Stomach (tissue), 4 donors: ENCODE measurements around the gene SLC35F3.

Source experiments
- EP300 ChIP-seq: sonication (generic); formaldehyde crosslinking; IDR thresholded peaks from one replicate; pipeline ENCODE4 v1.6.1; 2017; ENCODE audit warnings: antibody characterized with exemption
- POLR2A ChIP-seq, 4 donors: fragments of 450-650 bp; IDR thresholded peaks; one replicate each; pipeline ENCODE4 v1.6.1; 2016; ENCODE audit warnings: antibody characterized with exemption in 4 of 4, control low read depth in 2 of 4, mild to moderate bottlenecking in 1 of 4, moderate library complexity in 1 of 4
- POLR2AphosphoS5 ChIP-seq, 3 donors: sonication (generic); formaldehyde crosslinking; IDR thresholded peaks; one replicate each; pipeline ENCODE4 v1.6.1; 2016; ENCODE audit warnings: antibody characterized with exemption in 3 of 3
- TF ChIP-seq, protein P1 (sequence below), 7 experiments: fragments of 450-650 bp in 4 of 7; fragments of 200-600 bp in 3 of 7; sonication (generic) in 3 of 7; IDR thresholded peaks; one replicate each; pipeline ENCODE4 v1.5.1; 2016 to 2019; ENCODE audit warnings: antibody characterized with exemption in 7 of 7, control low read depth in 2 of 7, mild to moderate bottlenecking in 1 of 7

DNA sequence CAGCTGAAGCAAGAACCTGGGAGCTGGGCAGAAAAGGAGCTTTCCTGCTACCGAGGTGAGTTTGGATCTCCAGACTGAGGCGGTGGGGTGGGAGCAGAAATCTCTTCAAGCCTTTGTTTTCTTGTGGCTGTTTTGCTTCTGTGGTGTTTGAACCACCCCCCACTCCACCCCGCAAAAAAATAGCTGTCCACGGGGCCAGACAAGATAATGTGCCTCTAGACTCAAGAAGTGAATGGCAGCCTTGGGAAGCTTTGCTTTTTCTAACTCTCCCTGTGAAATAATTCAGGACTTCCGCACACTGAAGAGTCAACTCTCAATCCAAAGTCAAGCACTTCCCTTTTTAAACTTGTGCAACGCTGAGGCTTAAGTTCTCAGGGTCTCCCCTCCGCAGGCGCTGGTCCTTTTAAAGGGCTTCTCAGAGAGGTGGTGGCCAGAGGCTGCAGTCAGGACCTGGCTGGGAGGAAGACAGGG, 309.2 kb downstream of the SLC35F3 start:
- TF ChIP-seq, protein P1, sequence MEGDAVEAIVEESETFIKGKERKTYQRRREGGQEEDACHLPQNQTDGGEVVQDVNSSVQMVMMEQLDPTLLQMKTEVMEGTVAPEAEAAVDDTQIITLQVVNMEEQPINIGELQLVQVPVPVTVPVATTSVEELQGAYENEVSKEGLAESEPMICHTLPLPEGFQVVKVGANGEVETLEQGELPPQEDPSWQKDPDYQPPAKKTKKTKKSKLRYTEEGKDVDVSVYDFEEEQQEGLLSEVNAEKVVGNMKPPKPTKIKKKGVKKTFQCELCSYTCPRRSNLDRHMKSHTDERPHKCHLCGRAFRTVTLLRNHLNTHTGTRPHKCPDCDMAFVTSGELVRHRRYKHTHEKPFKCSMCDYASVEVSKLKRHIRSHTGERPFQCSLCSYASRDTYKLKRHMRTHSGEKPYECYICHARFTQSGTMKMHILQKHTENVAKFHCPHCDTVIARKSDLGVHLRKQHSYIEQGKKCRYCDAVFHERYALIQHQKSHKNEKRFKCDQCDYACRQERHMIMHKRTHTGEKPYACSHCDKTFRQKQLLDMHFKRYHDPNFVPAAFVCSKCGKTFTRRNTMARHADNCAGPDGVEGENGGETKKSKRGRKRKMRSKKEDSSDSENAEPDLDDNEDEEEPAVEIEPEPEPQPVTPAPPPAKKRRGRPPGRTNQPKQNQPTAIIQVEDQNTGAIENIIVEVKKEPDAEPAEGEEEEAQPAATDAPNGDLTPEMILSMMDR (IDR thresholded peaks at IDR 0.05): no peak
- TF ChIP-seq POLR2A (IDR thresholded peaks at IDR 0.05) (no peak), EP300 (no peak), POLR2AphosphoS5 (IDR thresholded peaks at IDR 0.05) (no peak)
